Smooth muscle cell of the brain vasculature (primary cell): ENCODE data around the gene KCNQ1OT1.

Experiments used
- DNase-seq: peaks from one replicate; pipeline ENCODE4 v3.0.0-alpha.2; 2012; ENCODE audit warnings: low read depth, low spot score

The KCNQ1OT1 gene

GRCh38 chr11:2688381-2689231 is 11.2 kb downstream of the KCNQ1OT1 start:
- no peak for DNase-seq

DNA sequence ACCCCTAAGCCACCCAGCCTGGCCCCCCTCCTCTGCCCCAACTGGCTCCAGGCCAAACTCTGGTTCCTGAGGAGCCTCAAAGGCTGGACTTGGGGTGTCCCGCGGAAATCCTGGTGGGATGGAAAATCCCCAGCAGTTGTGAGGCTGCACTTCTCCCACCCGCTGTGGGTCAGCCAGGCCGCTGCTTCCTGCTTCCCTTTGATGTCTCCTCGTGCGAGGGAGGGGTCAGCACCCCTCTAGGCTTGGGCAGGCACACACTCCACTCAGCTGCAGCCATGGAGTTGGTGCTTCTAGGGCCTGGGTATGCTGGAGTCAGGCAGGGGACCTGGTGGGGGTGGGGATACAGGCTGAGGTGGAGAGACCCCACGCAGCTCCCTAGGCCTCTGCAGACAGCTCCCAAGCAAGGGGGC is 12.0 kb downstream of the KCNQ1OT1 start:
- no peak for DNase-seq

- no peak for DNase-seq
Measured at GRCh38 chr11:2687223-2687530, 12.6 kb downstream of the KCNQ1OT1 start.

DNA sequence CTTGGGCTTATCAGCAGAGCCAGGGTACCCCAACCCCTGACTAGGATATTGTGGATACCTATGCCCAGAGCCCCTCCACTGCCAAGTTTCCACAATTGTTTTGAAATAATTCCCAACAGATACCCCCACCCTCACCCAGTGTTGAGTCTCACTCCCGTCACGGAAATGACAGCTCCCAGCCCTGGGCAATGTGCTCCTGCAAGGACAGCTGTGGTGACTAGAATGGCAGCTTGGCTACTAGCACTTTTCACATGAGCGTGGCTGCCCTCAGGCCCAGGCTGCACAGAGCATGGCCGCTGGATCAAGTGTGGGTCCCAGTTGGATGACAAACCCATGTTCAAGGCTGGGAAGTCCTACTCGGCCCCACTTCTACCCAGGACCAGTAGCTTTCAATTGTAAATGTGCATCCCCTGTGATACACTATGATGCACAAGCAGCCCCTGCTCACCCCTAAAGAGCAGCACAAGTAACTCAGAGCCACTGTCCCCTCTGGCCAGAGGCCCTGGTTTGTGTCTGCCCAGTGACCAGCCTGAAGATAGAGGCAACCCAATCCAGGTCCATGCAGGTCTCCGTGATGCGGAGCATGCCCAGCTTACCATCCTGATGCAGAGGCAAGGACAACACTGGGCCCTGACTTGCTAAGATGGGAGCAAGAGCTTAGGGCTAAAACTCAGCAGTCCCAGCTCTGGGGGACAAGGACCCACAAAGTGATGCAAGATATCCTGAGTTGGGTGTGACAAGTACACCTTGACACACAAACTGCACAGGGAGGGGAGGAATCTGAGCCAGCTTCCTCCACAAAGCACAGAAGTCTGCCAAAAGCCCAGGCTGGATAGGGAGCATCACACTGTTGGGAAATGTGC is 13.2 kb downstream of the KCNQ1OT1 start:
- DNase-seq = no peak

- no peak for DNase-seq
Measured at GRCh38 chr11:2685566-2686359, 14.0 kb downstream of the KCNQ1OT1 start.

GRCh38 chr11:2685051-2685450 is 14.7 kb downstream of the KCNQ1OT1 start:
- no peak for DNase-seq

DNA sequence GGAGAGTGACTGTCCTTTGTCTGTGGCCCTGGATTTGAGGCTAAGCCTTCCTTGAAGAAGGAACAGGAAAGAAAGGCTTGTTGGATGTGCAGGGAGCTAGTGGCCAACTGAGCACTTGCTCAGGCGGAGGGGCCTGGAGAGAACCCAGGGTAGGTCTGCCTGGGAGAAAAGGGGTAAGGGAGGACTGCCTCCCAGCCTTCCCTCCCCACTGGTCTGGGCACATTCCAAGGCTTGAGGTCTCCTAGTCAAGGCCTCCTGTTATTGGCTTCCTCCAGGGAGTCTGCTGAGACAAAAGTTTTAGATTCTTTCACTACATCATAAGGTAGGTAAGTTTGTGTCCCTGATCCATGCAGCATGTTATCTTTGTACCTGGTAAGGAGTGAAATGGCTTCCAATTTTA is 15.2 kb downstream of the KCNQ1OT1 start:
- DNase-seq = no peak

- no peak for DNase-seq
Measured at GRCh38 chr11:2683806-2684205, 16.0 kb downstream of the KCNQ1OT1 start.

DNA sequence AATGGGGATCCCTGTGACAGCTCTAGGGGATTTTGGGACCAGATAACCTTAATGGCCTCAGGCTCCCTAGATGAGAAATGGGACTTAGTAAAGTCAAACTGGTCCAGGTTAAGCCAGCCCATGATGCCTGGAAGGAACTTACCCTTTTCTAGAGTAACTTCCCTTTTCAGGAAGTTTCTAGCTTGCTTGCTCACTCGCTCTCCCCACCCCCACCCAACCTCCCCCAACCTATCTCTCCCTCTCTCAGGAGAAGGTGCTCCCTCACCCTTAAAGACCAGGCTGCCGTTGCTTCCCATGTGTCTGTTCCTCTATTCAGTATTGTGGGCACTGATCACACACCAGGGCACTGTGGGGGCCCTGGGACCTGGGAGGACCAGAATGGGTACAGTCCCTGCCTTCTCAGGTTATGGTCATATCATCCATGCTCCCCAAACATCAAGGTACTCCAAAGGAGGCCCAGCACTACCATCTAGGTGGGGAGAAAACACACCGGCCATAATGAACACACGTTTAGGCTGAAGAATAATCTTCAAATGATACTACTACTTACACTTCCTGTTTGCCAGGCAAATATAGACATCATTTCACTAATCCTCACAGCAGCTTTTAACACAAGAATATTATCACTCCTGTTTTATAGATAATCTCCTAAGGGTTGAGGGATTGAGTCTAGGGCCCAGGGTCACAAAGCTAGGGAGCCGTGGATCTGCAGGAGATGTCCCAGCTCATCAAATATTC is 18.2 kb downstream of the KCNQ1OT1 start:
- no peak for DNase-seq

DNA sequence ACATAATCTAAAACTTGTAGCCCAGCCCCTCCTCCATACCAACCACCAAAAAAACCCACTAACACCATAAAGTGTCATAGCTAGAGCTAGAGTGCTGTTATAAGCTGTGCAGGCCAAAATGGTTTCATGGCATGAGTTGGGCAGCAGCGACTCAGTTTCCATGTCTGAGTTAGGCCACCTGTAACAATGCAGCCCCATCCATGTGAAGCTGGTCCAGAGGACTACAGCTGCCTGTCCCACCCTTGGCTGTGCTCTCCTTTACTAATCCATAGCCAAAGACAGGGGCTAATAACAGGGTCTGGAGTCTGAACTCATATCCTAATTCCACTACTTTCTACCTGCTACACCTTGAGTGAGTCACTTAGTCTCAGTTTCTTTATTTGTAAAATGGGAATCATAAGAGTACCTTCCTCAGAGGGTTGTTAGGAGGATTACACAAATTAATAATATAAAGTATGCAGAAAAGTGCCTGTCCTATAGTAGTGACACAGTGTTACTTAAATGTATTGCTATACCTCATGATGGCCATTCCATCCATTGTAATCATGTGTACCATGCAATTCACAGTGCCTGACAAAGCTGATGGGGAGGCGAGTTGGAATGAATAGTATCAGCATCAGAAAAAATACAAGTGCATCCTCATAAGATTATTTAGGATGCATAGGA is 20.6 kb downstream of the KCNQ1OT1 start:
- no peak for DNase-seq

DNA sequence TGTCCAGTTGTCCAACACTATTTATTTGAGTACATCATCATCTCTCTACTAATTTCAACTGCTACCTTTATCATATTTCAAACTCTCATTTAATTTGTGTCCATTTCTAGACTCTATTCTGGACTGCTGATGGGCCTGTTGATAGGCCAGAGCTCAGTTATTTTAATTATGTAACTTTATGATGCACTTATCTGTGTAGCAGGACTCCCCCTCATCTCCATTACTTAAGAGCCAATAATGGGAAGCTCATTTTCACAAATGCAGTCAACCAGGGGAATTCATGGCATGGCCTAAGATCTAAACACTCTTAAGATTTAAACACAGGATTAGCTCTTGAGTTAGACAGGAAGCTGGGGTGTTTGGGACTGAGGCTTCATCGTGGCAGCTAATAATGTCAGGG is 21.4 kb downstream of the KCNQ1OT1 start:
- no peak for DNase-seq

DNA sequence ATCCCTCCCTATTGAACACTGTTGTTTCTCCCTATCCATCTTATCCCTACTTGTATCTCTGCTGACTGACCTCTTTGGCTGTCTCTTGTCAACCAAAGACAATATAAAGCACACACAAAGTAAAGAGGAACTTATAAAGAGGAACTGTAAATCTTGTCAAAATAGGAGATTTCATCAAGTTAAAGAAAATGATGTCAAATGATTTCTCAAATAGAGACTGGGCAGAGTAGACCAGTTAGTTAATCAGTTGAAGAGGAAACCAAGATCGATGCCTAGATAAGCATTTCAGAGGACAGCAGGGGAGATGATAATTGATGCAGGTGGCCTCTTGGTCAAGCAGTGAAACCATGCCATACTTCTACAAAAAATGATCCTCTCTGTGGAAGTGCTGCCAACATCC is 22.7 kb downstream of the KCNQ1OT1 start:
- DNase-seq = no peak

GRCh38 chr11:2675540-2675939 is 24.3 kb downstream of the KCNQ1OT1 start:
- no peak for DNase-seq

DNA sequence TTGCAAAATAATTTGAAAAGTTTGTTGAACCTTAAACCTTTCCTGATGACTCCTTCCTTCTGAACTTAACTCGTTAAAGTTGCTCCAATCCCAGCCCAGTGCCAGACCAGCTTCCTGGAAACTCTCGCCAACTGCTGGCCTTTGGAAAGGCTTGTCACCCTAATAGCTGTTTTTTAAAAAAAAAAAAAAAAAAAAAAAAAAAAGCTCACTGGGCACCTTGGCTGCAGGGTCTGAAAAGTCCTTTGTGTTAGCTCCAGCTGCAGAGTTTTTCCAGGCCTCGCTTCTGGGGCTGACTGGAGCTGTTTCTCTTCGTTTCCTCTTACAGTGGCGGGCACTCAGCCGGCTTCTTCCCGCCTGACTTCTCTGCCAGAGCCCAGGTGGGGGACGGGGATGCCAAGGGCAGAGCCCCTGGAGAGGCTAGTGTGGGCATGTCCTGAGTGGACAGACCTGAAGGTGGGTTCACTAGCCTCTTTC is 25.1 kb downstream of the KCNQ1OT1 start:
- no peak for DNase-seq

GRCh38 chr11:2673871-2674471 is 25.8 kb downstream of the KCNQ1OT1 start:
- DNase-seq = no peak

DNA sequence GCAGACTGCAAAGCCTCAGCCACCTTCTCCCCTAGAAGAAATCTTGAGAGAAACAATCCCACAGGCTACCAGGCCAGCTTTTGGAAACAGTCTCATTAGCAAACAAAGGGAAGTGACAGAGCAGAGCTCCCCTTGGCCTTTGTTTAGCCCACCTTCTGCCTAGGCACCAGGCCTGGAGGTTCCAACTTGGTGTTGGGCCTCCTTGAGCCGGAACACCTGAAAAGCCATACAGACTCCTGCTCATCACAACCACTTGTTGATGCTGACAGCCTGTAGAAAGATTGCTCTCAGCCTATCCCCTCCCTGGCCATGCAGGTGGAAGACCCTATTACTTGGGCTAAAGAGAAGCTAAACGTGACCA is 26.6 kb downstream of the KCNQ1OT1 start:
- no peak for DNase-seq

DNA sequence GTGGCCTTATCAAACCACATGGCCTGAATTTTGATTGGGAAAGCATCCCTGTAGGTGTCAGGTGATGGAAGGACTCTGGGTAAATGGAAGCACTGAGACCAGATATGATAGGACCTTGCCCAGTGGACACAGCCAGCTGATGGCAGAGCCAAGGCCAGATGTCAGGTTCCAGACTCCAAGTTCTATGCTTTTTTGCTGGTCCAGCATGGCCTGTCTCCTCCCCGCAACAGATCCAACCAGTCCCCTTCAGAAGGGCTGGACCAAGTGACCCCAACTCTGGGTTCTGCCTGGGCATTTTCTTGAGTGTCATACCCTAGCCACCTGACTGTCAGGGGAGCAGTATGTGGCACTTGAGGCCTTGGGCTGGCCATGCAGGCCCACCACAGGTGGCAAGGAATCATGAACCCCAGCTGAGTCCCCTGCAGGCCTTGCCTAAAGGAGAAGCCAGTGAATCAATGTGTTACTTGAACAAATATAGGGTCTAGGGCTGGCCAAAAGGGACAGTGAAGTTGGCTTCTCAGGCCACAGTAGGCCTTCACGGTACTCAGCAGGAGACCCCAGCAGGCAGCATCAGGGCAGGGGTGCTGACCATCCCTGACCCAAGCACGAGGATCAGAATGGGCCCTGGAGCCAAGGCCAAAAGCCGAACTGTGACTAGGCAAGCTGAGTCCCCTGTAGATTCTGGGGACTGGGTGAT is 27.1 kb downstream of the KCNQ1OT1 start:
- no peak for DNase-seq

DNA sequence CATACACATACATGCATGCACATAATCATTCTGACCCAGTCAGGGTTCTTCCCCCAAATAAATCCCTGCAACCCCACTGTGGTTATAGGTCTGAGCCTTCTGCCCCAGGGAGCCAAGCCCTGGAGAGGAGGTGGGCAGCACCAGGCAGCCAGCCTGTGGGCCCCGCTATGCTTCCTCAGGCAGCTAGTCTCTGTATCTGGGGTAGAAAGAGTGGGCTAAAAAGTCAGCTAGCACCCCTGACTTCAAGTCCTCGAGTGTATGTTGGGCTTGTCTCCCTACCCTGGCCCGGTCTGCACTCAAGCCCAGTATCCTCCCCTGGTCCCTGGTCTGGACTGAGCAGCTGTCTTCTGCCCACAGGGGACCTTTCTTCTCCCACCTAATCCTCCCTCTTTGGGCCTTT is 28.0 kb downstream of the KCNQ1OT1 start:
- no peak for DNase-seq

- no peak for DNase-seq
Measured at GRCh38 chr11:2670541-2671100, 29.2 kb downstream of the KCNQ1OT1 start.
